PC-9 (cell line): ENCODE data around the gene EVL. TPM values are rescaled to one million over a fixed set of nuclear protein-coding genes. Genes with fewer than 3 reads are reported as not detected.

ENCODE experiments used
- microRNA-seq: library from miRNA; unstranded; fragments of <30 nt; microRNA quantifications from one replicate; pipeline ENCODE4 v1.2.0, GENCODE V29; 2021; ENCODE audit warnings: borderline number of aligned reads, borderline replicate concordance
- total RNA-seq: library from RNA; stranded (reverse); gene quantifications from 2 replicates; pipeline ENCODE4 v1.2.3, GENCODE V29; 2021

Gene EVL
- total RNA-seq, 1 experiment from 2014 or later = 5.9 TPM

Small RNAs within 50 kb of the gene (microRNA-seq; reads per million reads assigned to microRNA genes)
- gene MIR151B (36.4 reads per million, percentile 38 among the genes with 10 or more reads in this experiment), gene MIR342 (333 reads per million, percentile 64 among the genes with 10 or more reads in this experiment)

Other genes with a start within 250 kb of the EVL start
- 0.11 and 0.15 TPM in 2 replicates for gene DEGS2, start 94.2 kb downstream of the EVL start, total RNA-seq
- 32.3 and 35.8 TPM in 2 replicates for gene YY1, start 173.7 kb downstream of the EVL start, total RNA-seq
- 6.9 and 11.8 TPM in 2 replicates for gene SLC25A29, start 241.0 kb downstream of the EVL start, total RNA-seq